SIG-M5 (cell line): ENCODE results near the gene RABL2A.
"Not testable (repeated sequence)": the region's sequence is repeated elsewhere in the genome, so short reads cannot be mapped to it uniquely, and the experiment has no call there.

Experiments
- DNase-seq: peaks from one replicate; lab custom pipeline; 2025; lab: John Stamatoyannopoulos, UW

The RABL2A gene

GRCh38 chr2:113626616-113627330 is at the start of gene RABL2A:
RABL2A (plus strand) TSS chr2:113627266; CDS start chr2:113628607, 1,341 bp downstream.
- DNase-seq, result not testable (repeated sequence)

DNA sequence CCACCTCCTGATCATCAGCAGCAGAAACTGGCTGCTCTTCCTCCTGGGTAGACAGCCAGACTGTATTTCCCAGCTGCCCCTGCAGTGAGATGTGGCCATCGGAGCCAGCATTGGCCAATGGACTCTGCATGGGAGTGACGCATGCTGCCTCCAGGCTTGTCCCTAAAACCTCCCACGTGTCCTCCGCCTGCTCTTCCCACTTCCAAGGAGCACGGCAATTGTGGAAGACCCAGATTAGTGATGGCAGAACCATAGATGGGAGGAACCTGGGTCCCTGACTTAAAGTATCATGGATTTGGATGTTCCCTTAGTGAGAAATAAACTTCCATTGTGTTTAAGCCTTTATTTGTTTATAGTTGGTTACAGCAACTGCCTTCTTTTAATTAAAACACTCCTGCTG is 48.6 kb upstream of the RABL2A start:
- not testable (repeated sequence) for DNase-seq

DNA sequence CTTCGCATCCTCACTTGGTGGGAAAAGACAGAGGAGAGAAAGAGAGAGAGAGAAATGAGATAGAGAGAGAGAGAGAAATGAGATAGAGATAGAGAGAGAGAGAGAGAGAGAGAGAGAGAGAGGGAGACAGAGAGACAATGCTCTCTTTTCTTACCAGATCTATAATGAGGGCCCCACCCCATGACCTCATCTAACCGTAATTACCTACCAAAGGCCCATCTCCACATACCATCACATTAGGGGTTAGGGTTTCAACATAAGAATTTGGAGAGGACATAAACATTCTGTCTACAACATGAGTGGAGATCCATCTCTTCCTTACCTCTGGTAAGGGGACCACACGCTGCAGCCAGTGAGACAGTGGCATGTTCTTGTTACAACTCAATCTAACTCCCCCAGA is 44.6 kb upstream of the RABL2A start:
- DNase-seq, result not testable (repeated sequence)

- not testable (repeated sequence) for DNase-seq
Measured at GRCh38 chr2:113583521-113584225, 43.4 kb upstream of the RABL2A start.

DNA sequence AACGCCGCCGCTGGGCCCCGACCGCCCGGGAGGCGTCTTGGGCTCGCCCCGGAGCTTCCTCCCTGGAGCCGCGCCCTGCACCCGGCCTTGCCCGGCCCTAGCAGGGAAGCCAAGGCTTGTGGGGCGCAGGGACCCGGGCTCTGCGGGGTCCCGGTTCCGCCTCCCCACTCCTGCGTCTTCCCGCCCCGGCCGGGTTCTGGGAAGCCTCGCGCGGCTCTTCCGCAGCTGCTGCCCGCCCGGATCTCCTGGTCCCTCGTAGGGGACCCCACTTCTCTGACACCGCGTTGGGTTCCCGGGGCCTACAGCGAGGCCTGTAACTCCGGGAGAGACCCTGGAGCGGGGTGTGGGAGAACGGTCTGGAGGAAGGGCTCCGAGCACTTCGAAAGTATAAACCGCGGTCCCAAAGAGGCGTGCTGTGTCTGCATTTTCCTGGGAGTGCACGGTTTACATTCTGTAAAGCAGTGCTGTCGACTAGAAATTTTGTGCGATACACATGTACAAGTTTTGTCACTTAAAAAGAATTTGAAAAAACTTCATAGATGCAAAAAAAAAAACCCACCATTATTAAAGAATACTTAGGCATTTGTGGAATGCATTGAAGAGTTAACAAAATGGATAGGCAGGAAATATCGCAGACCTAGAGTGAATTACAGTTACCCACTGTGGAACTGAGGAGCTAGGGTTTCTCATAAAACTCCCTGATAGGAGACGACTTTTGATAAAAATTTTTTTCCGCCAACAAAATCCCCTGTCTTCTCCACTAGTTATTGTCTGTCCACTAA is 42.6 kb upstream of the RABL2A start:
- DNase-seq, result not testable (repeated sequence)

DNA sequence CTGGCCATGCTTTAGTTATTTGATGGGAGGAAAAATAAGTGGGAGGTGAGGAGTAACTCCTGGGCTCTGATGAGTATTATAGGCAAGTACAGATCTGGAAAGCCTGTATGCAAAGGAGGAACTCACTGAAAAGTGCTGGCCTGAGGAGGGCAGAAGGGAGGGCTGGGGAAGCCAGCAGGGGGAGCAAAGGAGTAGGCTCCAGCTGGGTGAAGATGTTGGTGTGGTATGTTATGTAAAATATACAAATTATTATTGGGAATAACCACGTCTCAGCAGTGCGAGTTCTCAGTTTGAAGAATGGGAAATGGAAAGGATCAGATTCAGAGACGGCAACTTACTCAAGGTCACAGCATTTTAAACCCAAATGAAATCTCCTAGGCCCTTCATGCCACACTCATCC is 39.9 kb upstream of the RABL2A start:
- not testable (repeated sequence) for DNase-seq

DNA sequence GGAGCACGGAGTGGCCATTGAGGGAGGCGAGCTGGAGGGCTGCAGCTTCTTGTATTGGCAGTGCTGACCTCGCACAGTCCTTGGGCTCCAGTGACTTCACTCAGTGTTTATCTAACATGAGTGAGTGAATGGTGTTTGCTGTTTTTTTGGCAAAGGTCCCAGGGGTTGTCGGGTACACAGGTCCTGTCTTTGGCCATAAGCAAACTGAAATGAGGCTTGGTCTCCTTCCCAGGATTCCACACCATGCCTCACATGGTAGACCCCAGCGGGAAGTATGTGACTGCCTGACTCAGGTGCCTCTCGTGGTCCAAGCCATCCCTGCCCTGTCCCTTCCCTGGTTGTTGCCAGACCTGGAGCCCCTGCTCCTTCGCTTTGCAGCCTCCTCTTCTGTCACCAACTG is 37.5 kb upstream of the RABL2A start:
- DNase-seq, result not testable (repeated sequence)

DNA sequence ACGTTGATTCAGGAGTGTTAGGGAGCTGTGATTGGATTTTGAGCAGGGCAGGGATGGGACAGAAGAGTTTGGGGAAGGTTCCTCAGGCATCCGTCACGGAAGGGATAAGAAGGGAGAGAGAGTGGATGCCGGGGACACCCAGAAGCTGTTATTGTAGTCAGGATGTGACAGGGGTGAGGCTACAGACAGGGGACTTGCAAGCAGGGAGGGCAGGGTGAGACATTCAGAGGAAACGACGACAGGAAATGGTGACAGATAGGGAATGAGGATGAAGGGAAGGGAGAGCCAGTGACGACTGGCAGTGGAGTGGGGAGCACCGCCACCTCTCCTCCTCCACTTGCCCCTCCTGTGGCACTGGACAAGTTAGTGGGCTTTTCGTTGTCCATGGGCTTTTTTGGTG is 35.1 kb upstream of the RABL2A start:
- DNase-seq, result not testable (repeated sequence)

DNA sequence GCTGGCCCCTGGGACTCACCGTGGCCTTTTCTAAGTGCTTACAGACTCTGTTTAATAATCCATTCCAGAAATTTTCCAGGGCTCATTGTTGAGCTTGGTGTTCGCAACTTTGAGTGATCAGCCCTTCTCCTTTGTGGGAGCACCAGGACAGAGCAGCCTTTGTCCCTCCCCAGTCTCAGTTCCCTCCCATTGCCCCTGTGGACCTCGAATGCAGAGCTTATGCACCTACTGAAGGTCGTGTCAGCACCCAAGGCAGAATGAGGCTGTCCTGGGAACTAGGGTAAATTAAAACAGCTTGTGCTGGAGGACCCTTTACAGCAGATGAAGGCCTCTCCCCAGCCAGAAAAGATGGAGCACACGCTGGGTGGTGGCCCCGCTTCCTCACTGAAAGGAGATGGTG is 33.8 kb upstream of the RABL2A start:
- DNase-seq, result not testable (repeated sequence)

- not testable (repeated sequence) for DNase-seq
Measured at GRCh38 chr2:113595725-113596124, 31.3 kb upstream of the RABL2A start.

DNA sequence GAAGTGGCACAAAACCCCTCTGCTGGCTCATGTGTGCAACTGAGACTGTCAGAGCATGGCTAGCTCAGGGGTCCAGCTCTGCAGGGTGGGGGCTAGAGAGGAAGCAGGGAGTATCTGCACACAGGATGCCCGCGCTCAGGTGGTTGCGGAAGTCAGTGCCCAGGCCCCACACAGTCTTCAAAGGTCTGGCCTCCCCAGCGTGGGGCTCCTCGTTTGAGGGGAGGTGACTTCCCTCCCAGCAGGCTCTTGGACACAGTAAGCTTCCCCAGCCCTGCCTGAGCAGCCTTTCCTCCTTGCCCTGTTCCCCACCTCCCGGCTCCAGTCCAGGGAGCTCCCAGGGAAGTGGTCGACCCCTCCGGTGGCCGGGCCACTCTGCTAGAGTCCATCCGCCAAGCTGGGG is 29.9 kb upstream of the RABL2A start:
- not testable (repeated sequence) for DNase-seq

DNA sequence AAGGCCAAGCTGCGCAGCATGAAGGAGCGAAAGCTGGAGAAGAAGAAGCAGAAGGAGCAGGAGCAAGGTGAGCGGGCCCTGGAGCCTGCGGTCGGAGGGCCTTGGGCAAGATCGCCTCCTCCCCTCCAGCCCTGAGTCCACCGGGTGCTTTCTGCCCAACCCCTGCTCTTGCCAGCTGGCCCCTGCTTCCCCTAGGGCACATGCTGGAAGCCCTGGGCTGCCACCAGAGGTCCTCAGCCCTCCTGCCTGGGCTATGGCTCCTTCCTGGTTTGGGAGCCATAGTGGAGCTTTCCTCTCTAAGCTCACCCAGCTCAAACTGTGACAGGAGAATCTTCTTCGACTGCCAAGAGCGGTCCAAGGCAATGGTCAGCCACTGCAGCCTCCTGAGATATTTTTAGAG is 29.5 kb upstream of the RABL2A start:
- not testable (repeated sequence) for DNase-seq

DNA sequence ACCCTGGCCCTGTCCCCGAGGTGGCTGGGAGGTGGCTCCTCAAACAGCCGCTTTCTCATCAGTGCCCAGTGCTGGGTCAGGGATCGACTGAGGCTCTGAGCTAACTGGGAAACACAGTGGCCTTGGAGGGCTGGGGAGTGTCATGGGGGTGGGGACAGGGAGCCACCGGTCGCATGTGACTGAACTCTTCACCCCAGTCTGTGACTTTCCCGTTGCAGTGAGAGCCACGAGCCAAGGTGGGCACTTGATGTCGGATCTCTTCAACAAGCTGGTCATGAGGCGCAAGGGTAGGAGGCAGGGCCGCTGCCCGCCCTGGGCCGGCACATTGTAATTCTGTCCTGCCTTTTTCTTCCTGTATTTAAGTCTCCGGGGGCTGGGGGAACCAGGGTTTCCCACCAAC is 28.9 kb upstream of the RABL2A start:
- DNase-seq, result not testable (repeated sequence)

GRCh38 chr2:113598738-113599137 is 28.3 kb upstream of the RABL2A start:
- DNase-seq, result not testable (repeated sequence)

DNA sequence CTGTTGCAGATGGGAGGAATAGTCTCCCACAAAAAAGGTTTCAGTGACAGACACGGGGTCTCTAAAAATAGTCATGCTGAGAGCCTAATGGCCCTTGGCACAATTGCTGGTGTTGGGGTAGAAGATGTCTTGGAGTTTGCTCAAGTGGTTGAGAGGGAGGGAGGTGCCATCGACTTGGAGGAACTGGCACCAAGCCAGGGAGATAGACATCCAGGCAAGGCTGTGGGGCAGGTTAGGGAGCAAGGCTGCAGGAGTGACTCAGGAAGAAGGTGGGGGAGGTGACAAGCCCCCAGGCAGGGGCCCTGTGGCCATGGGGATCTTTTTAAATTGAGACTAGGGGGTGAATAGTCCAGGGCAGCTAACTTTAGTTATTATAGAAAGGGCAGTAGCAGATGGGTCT is 27.9 kb upstream of the RABL2A start:
- DNase-seq, result not testable (repeated sequence)

DNA sequence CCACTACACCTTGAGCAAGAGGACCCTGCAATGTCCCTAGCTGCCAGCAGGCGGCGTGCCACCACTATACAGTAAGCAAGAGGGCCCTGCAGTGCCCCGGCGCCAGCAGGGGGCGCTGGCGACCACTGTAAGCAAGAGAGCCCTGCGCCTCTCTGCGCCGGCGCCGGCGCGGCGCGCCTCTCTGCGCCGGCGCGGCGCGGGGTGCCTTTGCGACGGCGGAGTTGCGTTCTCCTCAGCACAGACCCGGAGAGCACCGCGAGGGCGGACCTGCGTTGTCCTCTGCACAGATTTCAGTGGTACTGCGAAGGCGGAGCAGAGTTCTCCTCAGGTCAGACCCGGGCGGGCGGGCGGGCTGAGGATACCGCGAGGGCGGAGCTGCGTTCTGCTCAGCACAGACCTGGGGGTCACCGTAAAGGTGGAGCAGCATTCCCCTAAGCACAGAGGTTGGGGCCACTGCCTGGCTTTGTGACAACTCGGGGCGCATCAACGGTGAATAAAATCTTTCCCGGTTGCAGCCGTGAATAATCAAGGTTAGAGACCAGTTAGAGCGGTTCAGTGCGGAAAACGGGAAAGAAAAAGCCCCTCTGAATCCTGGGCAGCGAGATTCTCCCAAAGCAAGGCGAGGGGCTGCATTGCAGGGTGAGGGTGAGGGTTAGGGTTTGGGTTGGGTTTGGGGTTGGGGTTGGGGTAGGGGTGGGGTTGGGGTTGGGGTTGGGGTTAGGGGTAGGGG is 24.9 kb upstream of the RABL2A start:
- not testable (repeated sequence) for DNase-seq

DNA sequence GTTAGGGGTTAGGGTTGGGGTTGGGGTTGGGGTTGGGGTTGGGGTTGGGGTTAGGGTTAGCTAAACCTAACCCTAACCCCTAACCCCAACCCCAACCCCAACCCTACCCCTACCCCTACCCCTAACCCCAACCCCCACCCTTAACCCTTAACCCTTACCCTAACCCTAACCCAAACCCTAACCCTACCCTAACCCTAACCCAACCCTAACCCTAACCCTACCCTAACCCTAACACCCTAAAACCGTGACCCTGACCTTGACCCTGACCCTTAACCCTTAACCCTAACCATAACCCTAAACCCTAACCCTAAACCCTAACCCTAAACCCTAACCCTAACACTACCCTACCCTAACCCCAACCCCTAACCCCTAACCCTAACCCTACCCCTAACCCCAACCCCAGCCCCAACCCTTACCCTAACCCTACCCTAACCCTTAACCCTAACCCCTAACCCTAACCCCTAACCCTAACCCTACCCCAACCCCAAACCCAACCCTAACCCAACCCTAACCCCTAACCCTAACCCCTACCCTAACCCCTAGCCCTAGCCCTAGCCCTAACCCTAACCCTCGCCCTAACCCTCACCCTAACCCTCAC is 24.1 kb upstream of the RABL2A start:
- DNase-seq, result no peak

DNA sequence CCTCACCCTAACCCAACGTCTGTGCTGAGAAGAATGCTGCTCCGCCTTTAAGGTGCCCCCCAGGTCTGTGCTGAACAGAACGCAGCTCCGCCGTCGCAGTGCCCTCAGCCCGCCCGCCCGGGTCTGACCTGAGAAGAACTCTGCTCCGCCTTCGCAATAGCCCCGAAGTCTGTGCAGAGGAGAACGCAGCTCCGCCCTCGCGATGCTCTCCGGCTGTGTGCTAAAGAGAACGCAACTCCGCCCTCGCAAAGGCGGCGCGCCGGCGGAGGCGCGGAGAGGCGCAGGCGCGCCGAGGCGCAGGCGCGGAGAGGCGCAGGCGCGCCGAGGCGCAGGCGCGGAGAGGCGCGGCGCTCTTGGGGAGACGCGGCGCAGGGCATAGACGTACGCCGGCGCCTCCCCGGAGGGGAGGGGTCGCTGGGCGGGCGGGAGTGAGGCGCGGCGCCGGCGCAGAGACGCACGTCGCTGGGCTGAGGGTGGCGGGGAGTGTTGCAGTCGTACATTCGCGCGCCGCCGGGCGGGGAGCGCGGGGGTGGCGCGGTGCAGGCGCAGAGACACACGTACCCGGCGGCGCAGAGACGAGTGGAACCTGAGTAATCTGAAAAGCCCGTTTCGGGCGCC is 23.5 kb upstream of the RABL2A start:
- DNase-seq, result not testable (repeated sequence)

DNA sequence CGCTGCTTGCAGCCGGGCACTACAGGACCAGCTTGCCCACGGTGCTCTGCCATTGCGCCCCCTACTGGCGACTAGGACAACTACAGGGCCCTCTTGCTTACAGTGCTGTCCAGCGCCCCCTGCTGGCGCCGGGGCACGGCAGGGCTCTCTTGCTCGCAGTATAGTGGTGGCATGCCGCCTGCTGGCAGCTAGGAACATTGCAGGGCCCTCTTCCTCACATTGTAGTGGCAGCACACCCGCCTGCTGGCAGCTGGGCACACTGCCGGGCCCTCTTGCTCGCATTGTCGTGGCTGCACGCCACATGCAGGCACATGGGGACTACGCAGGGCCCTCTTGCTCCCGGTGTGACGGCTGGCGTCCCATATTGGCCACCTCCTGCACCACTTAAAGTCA is 23.0 kb upstream of the RABL2A start:
- not testable (repeated sequence) for DNase-seq

GRCh38 chr2:113604661-113605060 is 22.4 kb upstream of the RABL2A start:
- DNase-seq, result not testable (repeated sequence)

DNA sequence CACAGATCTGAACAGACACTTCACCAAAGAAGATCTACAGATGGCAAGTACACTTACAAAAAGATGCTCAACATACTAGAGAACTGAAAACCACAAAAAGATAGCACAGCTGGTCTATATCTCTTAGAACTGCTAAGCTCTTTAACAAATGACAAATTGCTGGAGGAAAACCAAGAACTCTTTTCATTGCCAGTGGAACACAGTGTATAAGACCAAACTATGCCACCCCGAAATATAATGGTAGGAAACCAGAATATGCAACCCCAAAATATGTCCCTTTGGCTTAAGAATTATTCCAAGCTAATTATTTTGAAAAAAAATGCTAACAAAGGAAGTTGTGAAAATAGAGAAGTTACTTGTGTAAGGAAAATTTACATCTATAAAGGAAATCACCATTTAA is 21.0 kb upstream of the RABL2A start:
- not testable (repeated sequence) for DNase-seq
